ENCODE data around the gene SLCO2A1. TPM values are rescaled to one million over a fixed set of nuclear protein-coding genes. Genes with fewer than 3 reads are reported as not detected.

The SLCO2A1 gene
- total and polyA plus RNA-seq, 2 of the 4 experiments (the other 2 are of a cell fraction): under 0.01 to 1.5 TPM

- dilution Hi-C loops (cut with HindIII; ENCODE audit: low sequenced_read_pairs, unreplicated experiment) (no loop called here), in situ Hi-C loops (cut with MboI; ENCODE audit: low sequenced_read_pairs) (no loop called here), intact Hi-C loops (cut with micrococcal nuclease) (no loop called here)
- no TSS peak for BruUV-seq (replicated peaks)
- H4K20me1 ChIP-seq (ENCODE audit: insufficient read depth, low read length): no peaks in the 10 kb centered on the region
- no peak overlapping the region for H3K27ac ChIP-seq (ENCODE audit: insufficient read depth, low read length)
- no peak overlapping the region for H3K23ac ChIP-seq (ENCODE audit: low read depth, low read length)
- ChIA-PET POLR2A (ENCODE audit: unreplicated experiment) (no interaction called here), CTCF (no interaction called here)
- no peak for DNase-seq
- H3K4ac ChIP-seq (ENCODE audit: low read depth, low read length): no peak overlapping the region
- no peak overlapping the region for H3K56ac ChIP-seq (ENCODE audit: extremely low read depth, insufficient read depth, low read length)
- H3K79me1 ChIP-seq (ENCODE audit: low read depth in 1 of 2, low read length in 2 of 2): no peaks in the 10 kb centered on the region
- no peak overlapping the region for H2BK5ac ChIP-seq (ENCODE audit: low read depth, low read length, poor library complexity, severe bottlenecking)
- H3K9ac ChIP-seq (ENCODE audit: low read depth, low read length): no peak overlapping the region
- H4K8ac ChIP-seq (ENCODE audit: low read depth in 2 of 2, low read length in 2 of 2): no peak overlapping the region
- H2AK9ac ChIP-seq (replicated peaks; ENCODE audit: low read depth, low read length, poor library complexity): no peak overlapping the region
- no peak overlapping the region for H2BK120ac ChIP-seq (ENCODE audit: low read depth, low read length)
- no peak overlapping the region for H3K4me2 ChIP-seq (ENCODE audit: low read depth, low read length)
- no peak for ATAC-seq (ENCODE audit: low read depth)
- no peak overlapping the region for H2AFZ ChIP-seq (replicated peaks; ENCODE audit: low read length, poor library complexity)
- no CpG with 5 or more reads among the region's 3 CpGs for WGBS, 2 experiments (ENCODE audit: extremely low coverage in 2 of 2, insufficient read length in 1 of 2)
- H3K18ac ChIP-seq (ENCODE audit: low read depth, low read length): no peak overlapping the region
- H3K27me3 ChIP-seq (ENCODE audit: control insufficient read depth, insufficient read depth, low read length): peaks cover under 1% of the 10 kb centered on the region; the same call in 1 of the 2 replicates
- no peak overlapping the region for H4K91ac ChIP-seq (ENCODE audit: insufficient read depth, low read depth, low read length)
- no peaks in the 10 kb centered on the region for H3K36me3 ChIP-seq (ENCODE audit: control insufficient read depth, insufficient read depth, low read length)
- 0 out of 2 replicates have a peak, but pooled peaks cover 2% of the 10 kb centered on the region for H3K4me1 ChIP-seq (ENCODE audit: control insufficient read depth, insufficient read depth, low read length)
- no peak overlapping the region for H3K4me3 ChIP-seq (ENCODE audit: insufficient read depth, low read depth, low read length)
- no peaks in the 10 kb centered on the region; the same call in 1 of the 2 replicates for H3K9me1 ChIP-seq (ENCODE audit: insufficient read depth, low read length)
- no peak overlapping the region for H2BK20ac ChIP-seq (ENCODE audit: low read depth, low read length)
- H4K5ac ChIP-seq (ENCODE audit: low read depth, low read length): no peak overlapping the region
- H2BK15ac ChIP-seq (ENCODE audit: low read depth, low read length): no peak overlapping the region
- H2AK5ac ChIP-seq (ENCODE audit: low read depth, low read length): no peak overlapping the region
- no peak overlapping the region for H3K14ac ChIP-seq (replicated peaks; ENCODE audit: low read depth, low read length)
- no peaks in the 10 kb centered on the region for H3K9me3 ChIP-seq (ENCODE audit: control insufficient read depth, insufficient read depth, low read length)
- TF ChIP-seq CHD1 (IDR thresholded peaks at IDR 0.05; ENCODE audit: low read depth, low read length) (no peak), SMC3 (IDR thresholded peaks at IDR 0.05; ENCODE audit: low read depth, low read length) (no peak), MXI1 (IDR thresholded peaks at IDR 0.05; ENCODE audit: borderline replicate concordance, low read depth, low read length) (no peak), RAD21 (IDR thresholded peaks at IDR 0.05; ENCODE audit: low read length) (no peak), POLR2A (IDR thresholded peaks at IDR 0.05; ENCODE audit: low read depth, low read length) (no peak), MAZ (IDR thresholded peaks at IDR 0.05; ENCODE audit: borderline replicate concordance, low read depth, low read length) (no peak), CEBPB (IDR thresholded peaks at IDR 0.05; ENCODE audit: low read depth, low read length) (no peak), MAFK (IDR thresholded peaks at IDR 0.05; ENCODE audit: low read depth, low read length) (no peak), BHLHE40 (IDR thresholded peaks at IDR 0.05; ENCODE audit: low read depth, low read length) (no peak), USF2 (IDR thresholded peaks at IDR 0.05; ENCODE audit: low read depth, low read length) (no peak), ELK1 (IDR thresholded peaks at IDR 0.05; ENCODE audit: borderline replicate concordance, low read depth, low read length) (no peak), NFE2L2 (IDR thresholded peaks at IDR 0.05; ENCODE audit: low read depth, low read length) (no peak), RFX5 (IDR thresholded peaks at IDR 0.05; ENCODE audit: low read depth, low read length) (no peak)
Observed at GRCh38 chr3:133991209-133991608, 38.5 kb downstream of the SLCO2A1 start.
